Pulmonary artery endothelial cell (primary cell): ENCODE results near the gene SLC16A10. TPM values are rescaled to one million over a fixed set of nuclear protein-coding genes. Genes with fewer than 3 reads are reported as not detected.
"Not testable (repeated sequence)": the region's sequence is repeated elsewhere in the genome, so short reads cannot be mapped to it uniquely, and the experiment has no call there.

Source experiments
- DNase-seq: peaks from one replicate; pipeline ENCODE4 v3.0.0-alpha.2; 2011; ENCODE audit warnings: low read depth, low spot score
- total RNA-seq: library from RNA; depleted of rRNA; stranded (reverse); fragments of >200 nt; gene quantifications from 2 replicates; pipeline ENCODE4 v1.2.3, GENCODE V29; 2014

Gene SLC16A10
- total RNA-seq, 1 donor from 2014 or later: not detected

DNA sequence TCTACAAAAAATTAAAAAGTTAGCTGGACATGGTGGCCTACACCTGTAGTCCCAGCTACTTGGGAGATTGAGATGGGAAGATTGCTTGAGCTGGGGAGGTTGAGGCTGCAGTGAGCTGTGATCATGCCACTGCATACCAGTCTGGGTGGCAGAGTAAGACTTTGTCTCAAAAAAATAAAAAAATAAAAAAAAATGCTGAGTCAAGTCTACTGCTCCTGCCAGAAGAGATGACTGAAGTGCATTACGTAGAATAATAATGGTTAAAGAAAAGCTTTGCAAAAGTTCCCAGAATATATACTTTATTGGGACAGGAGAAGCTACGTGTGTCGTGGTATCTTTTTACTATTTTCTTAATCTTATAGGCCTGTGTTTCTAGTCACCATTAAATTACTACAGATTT, 125.3 kb downstream of the SLC16A10 start:
- no peak for DNase-seq

DNA sequence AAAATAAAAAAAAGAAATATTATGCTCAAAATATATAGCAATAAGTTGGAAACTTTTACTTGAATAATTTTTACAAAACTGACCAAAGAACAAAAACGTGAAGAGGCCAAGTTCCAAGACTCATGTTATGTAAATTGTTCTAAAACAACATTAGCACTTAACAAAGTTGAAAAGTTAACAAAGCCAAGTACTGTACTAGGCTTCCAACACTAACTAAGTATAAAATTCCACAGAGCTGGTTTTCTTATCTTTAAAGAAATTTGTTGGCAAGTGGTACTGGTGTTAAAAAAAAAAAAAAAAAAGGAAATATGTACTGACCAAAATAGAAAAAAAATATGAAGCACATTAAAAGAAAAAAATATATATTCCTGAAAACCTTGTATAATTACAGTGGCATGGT, 127.8 kb downstream of the SLC16A10 start:
- DNase-seq: no peak

DNA sequence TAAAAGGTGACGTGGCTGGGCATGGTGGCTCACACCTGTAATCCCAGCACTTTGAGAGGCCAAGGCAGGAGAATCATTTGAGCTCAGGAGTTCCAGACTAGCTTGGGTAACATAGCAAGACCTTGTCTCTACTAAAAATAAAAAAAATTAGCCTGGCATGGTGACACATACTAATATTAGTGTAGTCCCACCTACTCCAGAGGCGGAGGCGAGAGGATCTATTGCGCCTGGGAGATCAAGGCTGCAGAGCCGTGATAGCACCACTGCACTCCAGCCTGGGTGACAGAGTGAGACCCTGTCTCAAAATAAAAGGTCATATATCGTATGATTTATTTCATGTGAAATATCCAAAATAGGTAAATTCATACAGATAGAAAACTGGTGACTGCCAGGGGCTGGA, 132.5 kb downstream of the SLC16A10 start:
- no peak for DNase-seq

DNA sequence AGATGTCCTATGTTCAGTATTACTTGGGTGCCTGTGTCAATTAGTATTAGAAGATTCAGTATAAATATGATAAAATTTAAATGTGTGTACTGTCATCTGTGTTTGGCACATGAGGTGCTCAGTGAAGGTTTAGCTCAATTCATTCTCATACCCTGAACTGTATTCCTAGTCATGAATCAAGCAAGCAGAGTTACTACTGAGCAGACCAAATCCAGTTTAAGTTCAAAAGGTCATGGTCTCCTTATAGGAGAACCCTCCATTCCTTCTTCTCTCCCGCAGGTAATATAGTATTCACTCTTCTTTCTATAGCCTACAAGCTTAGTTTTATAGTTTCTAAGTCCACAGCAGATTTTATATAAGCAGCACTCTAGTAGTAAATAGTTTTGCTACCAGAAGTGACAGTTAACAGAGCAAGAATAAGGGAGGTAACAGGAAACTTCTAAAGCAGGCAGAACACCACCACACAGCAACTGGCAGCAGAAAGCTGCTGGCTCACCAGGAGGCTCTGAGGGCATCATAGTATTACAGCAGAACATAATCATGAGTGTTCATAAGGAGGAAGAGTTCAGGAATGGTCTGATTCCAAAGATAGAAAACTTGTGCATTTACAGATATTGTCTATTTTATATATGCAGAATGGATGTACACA, 133.2 kb downstream of the SLC16A10 start:
- no peak for DNase-seq

DNA sequence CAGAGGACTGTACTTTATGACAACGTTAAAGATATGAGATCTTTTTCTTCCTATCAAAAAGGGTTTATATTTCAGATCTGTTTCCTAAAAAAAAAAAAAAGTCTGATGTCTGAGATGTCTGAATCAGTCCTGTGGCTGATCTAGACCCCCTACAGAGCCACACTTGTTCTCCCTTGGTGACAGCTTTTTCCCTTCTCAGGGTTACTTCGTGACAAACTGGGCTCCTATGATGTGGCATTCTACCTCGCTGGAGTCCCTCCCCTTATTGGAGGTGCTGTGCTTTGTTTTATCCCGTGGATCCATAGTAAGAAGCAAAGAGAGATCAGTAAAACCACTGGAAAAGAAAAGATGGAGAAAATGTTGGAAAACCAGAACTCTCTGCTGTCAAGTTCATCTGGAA, 134.5 kb downstream of the SLC16A10 start:
- DNase-seq: no peak

DNA sequence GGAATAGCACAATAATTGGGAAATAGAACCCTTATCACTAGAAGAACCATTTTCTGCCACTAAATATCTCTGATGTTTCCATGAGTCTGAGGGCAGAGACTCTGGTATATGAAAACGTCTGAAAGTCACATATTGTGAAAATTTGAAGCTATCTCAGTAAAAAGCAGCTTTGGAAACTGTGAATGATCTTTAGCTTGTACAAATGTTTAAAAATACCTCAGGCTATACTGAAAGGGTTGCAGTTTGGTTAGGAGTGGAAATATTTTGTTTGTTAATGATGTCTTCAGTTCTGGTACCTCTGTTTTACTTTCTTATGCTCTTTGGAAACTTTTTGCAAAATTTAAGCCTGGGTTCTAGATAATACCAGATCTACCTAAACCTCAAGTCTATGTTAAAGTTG, 135.0 kb downstream of the SLC16A10 start:
- no peak for DNase-seq

DNA sequence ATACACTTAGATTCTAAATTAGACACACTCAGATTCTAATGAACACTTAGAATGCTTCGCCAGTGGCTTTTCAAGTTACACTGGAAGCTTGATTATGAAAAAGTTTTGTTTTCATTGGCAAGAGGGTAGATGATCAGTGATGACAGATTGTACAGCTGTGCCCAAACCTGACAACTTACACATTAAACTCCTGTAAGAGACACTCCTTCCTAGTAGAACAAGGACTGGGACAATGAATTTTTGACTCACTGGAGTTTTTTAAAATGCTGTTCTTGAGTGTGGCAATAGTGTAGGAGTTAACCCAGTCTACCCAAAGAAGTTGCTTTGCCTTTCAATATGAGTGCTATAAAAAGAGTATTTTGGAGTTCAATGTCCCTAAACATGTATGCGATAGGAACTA, 140.8 kb downstream of the SLC16A10 start:
- DNase-seq: no peak

DNA sequence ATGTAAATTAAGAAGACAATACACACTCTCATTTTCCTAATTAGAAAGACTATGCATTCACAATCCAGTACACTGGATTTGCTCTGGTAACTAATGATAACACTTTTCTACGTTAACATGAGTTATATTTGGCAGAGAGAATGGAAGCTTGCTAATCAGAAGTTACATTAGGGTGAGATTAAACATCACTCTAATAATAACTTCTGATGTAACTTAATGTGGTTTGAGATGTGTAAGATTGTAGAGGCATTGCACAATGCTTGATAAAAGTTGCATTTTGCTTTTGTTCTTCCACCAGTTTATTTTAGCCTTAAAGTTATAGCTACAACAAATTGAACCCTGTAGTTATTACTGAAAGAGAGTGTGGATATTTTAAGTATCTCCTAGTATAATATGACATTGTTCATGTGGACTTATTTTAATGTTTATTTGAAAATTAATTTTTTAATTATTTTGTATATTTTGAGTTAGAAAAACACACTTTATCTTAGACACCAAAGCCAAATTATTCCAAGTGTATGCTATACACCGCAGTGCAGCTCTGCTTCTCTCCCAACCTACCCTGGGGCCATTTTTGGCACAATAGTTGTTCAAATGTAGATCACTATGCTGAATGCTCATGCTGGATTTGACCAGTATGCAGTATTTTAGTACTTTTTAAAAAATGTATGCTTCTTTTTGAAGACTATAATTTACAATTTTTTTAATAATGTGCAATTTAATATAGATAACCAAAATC, 143.2 kb downstream of the SLC16A10 start:
- no peak for DNase-seq

DNA sequence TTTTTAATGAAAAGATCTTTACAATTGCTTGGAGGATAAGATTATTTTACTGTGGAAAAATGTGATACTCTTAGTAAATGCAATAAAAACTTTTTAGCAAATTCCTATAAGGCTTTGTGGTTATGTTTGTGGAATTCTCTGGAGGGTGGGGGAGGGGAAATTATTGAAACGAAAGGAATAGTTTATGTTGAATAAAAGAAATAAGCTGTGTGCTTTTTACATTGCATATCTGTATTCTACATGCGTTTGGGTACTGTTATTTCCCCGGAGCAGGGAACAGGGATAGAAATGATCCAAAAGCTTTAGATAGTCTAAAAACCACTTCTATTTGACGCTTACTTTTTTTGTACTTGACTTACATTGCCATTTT, 143.8 kb downstream of the SLC16A10 start:
- no peak for DNase-seq

DNA sequence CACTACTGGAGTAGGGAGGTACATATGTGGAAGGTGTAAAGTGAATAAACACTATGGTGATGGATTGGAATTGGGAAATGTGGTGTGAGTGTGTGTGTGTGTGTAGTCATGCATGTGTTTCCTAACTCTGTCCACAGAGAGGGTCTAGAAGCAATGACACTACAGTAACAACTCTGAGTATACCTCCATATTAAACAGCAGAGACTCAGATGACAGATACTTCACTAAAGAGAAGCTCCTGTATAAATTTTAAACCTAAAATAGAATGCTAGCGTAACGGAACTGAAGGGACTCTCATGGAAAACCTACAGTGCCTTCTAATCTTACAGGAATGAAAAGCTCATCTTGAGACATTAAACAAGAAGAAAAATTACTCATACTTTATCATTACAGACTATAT, 150.5 kb downstream of the SLC16A10 start:
- DNase-seq: no peak

DNA sequence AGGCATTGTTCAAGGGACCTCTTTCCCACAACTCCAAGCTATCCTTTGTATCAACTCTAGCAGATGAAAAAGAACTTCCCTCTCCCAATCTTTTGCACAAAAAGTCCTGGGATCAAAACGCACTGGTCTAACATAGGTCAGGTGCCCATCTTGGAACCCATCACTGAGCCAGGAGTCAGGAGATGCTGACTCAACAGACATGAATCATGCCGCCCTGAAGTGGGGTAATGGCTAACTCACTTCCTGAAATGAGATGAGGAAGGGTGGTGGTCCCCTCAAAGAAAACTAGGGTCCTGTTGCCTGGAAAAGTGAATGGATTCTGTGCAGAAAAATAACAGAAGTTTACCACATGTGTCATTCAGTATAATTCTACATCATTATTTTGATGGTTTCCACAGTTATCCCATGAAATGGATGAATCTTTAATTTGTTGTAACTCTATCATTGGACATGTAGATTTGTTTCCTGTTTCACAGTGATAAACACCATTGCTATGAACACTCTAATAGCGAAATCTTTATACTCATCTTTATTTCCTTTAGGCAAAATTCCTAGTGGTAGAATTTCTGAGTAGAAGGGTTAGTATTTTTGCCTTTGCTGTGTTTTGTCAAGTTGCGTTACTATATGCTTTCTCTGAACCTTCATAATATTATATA, 151.3 kb downstream of the SLC16A10 start:
- DNase-seq: no peak

DNA sequence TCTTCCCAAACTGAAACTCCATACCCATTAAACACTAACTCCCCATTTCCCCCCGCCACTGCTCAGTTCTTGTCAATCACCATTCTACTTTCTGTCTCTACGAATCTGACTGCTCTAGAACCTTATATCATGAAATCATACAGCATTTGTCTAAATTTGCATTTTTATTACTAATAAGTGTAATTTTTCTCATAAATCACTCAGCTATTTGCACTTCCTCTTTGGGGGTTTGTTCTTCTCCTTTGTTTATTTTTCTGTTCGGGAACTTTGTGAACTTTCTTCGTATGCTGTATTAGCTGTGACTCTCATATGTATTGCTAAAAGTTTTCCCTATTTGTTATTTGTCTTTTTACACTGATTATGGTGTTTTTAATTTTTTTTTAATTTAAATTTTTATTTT, 152.2 kb downstream of the SLC16A10 start:
- no peak for DNase-seq

DNA sequence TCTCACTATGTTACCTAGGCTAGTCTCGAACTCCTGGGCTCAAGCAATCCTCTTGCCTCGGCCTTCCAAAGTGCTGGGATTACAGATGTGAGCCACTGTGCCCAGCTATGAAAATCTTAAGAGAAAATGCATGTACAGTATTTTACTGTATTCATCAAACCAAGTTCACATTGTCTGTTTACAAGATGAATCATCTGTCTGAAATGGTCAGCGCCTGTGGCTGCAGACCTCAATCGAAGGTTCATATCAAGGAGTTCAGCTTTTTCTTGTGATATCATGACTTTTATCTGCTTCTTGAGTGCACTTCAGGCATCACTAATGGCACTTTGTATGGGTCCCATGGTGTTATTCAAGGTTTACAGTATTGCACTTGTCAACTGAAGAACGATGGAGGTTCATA, 155.1 kb downstream of the SLC16A10 start:
- no peak for DNase-seq

DNA sequence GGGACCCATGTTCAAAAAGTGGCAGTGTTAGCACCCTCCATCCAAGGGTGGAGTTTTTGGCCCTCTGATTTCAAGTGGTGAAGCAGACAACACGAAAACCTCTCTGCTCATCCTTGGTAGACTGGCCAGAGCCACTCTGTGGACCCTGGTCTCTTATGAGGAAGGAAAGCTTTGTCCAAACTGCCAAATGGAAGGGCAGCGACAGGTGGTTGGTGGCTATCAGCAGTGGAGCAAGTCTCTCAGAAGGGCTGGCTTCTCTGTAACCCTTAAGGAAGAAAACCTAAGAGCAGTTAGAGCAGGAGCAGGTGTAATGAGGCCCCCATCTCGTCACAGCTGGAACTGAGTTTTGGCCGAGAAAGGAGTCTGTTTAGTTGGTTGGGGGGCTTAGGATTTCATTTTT, 155.8 kb downstream of the SLC16A10 start:
- DNase-seq: no peak

DNA sequence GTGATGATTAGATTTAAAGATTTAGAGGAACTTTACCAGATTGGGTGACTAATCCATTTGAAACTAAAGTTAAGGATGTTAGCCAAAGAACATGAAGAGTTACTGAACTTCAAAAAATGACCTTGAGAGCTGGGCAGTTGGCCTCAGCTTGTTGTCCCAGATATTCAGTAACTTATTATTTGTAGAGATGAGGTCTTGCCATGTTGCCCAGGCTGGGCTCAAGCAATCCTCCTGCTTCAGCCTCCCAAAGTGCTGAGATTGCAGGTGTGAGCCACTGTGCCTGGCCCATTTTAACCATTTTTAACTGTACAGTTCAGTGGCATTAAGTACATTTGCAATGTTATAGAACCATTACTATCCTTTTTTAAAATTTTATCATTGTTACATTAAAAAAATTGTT, 161.5 kb downstream of the SLC16A10 start:
- DNase-seq: no peak

DNA sequence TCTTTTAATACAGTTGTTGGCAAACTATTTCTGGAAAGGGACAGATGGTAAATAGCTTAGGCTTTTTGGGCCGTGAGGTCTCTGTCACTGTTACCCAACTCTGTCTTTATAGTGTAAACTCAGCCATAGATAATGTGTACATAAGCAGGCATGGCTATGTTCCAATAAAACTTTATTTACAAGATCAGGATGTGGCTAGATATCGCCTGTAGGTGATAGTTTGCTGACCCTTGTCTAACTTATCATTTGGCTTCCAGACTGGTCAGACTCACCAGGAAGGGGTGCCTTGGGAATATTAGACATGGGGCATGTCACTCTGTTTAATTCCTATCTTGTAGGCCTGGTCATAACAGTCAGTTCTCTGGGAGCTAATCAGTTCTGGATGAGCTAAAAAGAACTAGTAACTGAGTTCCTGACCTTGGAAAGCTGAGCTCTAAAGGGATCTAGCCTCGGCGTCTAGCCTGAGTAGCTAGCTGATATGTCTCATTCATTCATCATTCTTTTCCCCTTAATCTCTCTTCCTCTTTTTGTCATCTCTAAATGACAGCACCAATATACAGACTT, 163.6 kb downstream of the SLC16A10 start:
- DNase-seq: no peak

DNA sequence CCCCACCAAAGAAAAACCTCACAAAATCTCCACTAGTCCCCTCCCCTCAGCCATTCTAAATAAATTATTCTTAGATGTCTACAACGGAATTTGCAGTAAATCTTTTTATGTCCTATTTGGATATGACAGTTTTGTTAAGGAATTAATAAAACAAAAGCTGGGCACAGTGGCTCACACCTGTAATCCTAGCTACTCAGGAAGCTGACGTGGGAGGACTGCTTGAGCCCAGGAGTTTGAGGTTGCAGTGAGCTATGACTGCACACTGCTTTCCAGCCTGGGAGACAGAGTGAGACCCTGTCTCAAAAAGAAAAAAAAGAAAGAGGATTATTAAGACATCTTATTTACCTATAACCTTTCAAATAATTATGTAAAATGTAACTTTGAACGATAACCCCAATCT, 165.4 kb downstream of the SLC16A10 start:
- no peak for DNase-seq

DNA sequence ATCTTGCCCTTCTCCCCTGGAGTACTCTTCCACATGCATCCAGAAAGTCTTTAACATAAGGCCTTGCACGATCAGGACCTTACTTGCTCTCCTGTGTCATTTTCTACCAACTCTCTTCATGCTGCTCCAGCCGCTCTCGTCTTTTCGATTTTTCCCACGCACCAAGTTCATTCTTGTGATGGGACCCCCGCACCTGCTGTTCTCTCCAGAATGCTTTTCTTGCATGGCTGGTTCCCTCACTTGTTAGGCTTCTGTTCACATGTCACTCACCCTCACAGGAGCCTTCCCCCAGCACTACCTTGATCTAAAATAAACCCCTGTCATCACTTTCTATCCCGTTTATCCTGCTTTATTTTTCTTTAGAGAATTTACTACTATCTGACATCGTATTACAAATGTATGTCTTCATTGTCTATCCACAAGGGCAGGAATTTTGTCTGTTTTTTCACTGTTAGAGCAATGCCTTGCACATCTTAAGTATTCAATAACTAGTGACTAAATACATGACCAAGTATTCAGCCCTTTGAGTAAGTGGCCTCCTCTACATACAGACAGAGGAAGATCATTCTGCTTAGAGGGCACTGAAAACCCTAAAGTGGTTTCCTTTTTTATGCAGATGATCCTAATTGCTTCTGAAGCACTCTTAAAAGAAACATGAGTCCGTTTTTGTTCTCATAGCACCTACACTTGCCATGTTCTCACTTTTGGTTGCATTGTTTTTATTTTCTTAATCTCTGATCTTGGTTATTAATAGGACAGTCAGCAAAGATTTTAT, 166.9 kb downstream of the SLC16A10 start:
- DNase-seq: no peak

DNA sequence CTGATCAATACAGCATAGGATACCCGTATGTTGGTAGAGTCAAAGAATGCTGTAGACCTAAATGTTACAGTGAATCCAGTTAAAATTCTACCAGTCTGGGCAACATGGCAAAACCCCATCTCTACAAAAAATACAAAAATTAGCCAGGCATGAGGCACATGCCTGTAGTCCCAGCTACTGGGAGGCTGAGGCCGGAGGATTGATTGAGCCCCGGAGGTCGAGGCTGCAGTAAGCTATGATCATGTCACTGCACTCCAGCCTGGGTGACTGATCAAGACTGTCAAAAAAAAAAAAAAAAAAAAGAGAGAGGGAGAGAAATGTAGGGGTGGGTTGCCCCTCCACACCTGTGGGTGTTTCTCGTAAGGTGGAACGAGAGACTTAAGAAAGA, 167.5 kb downstream of the SLC16A10 start:
- no peak for DNase-seq

DNA sequence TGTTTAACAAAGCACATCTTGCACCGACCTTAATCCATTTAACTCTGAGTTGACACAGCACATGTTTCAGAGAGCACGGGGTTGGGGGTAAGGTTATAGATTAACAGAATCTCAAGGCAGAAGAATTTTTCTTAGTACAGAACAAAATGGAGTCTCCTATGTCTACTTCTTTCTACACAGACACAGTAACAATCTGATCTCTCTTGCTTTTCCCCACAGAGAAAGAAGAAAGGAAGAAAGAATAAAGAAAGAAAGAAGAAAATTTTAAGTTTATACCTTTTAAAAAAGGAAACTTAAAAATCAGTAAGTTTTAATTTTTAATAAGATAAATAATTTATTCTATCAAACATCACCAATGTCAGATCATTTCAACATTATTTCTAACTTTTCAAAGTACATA, 168.5 kb downstream of the SLC16A10 start:
- DNase-seq: not testable (repeated sequence)

DNA sequence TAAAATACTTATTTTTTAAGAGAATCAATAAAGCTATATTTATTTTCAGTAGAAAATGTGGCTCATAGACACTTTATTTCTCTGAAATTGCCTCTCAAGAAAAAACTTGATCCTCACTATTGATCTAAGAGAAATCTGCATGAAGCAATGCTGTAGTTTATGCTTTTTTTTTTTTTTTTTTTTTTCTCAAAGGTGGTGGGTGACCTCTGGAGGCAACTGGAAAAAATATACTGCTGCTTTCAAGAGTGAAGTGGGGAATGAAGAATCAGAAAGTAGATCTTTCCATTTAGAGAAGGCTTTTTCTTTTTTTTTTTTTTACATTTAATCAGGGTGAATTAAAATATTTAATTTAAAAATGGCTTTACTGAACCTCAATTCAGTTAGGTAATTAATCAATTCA, 169.3 kb downstream of the SLC16A10 start:
- no peak for DNase-seq

DNA sequence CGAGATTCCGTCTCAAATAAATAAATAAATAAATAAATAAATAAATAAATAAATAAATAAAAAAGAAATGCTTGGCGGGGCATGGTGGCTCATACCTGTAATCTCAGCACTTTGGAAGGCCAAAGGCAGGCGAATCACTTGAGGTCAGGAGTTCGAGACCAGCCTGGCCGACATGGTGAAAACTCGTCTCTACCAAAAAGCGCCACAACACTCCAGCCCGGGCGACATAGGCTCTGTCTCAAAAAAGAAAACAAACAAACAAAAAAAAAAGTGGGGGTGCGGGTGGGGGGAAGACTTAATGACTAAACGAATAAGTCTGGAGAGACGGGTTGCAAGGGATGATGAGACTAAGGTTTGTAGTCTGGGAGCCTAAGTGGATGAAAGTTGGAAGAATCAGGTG, 170.7 kb downstream of the SLC16A10 start:
- no peak for DNase-seq
